ENCODE data around the gene CAPN8.

Gene CAPN8

GRCh38 chr1:223665592-223666312, at the start of gene CAPN8:
Gene CAPN8, minus strand, starts transcription at chr1:223665701. Its CDS starts 55 bp downstream, at chr1:223665646.
- no peaks in the 10 kb centered on the region for H3K27me3 ChIP-seq (ENCODE audit: control insufficient read depth in 2 of 2, insufficient read depth in 2 of 2, low read length in 2 of 2)
- peak within 1 kb of the TSS in 1 of 2 donors; percentile 3 for H3K9ac ChIP-seq (ENCODE audit: low read depth in 1 of 2, low read length in 2 of 2)
- peaks cover 13 to 34% of the 10 kb centered on the region in 2 donors for H3K4me1 ChIP-seq (ENCODE audit: control insufficient read depth in 2 of 2, insufficient read depth in 2 of 2, low read length in 2 of 2)
- no peaks in the 10 kb centered on the region for H3K36me3 ChIP-seq (ENCODE audit: control insufficient read depth in 2 of 2, insufficient read depth in 2 of 2, low read length in 2 of 2)
- peak within 1 kb of the TSS; percentile 67 to 78 for H3K27ac ChIP-seq (ENCODE audit: low read depth in 2 of 2, low read length in 2 of 2)
- H3K4me3 ChIP-seq (ENCODE audit: low read length in 2 of 2), result peak within 1 kb of the TSS; percentile 56 to 64
- no peaks in the 10 kb centered on the region for H3K9me3 ChIP-seq (ENCODE audit: control insufficient read depth in 2 of 2, low read length in 2 of 2)

GRCh38 chr1:223714849-223715603, 49.5 kb upstream of the CAPN8 start:
- peak overlapping the region; percentile 92 to 99 for H3K9ac ChIP-seq (ENCODE audit: low read depth in 1 of 2, low read length in 2 of 2)
- peak overlapping the region; percentile 53 to 94 for H3K4me3 ChIP-seq (ENCODE audit: low read length in 2 of 2)
- H3K9me3 ChIP-seq (ENCODE audit: control insufficient read depth in 2 of 2, low read length in 2 of 2), result no peaks in the 10 kb centered on the region
- H3K4me1 ChIP-seq (ENCODE audit: control insufficient read depth in 2 of 2, insufficient read depth in 2 of 2, low read length in 2 of 2), result peaks cover 69 to 73% of the 10 kb centered on the region in 2 donors
- H3K36me3 ChIP-seq (ENCODE audit: control insufficient read depth in 2 of 2, insufficient read depth in 2 of 2, low read length in 2 of 2), result peaks cover 20 to 25% of the 10 kb centered on the region in 2 donors
- no peaks in the 10 kb centered on the region for H3K27me3 ChIP-seq (ENCODE audit: control insufficient read depth in 2 of 2, insufficient read depth in 2 of 2, low read length in 2 of 2)
- peak overlapping the region; percentile 50 to 59 for H3K27ac ChIP-seq (ENCODE audit: low read depth in 2 of 2, low read length in 2 of 2)

GRCh38 chr1:223714421-223714724, 48.9 kb upstream of the CAPN8 start:
- peaks cover 63 to 66% of the 10 kb centered on the region in 2 donors for H3K4me1 ChIP-seq (ENCODE audit: control insufficient read depth in 2 of 2, insufficient read depth in 2 of 2, low read length in 2 of 2)
- peak overlapping the region; percentile 81 to 94 for H3K4me3 ChIP-seq (ENCODE audit: low read length in 2 of 2)
- no peaks in the 10 kb centered on the region for H3K27me3 ChIP-seq (ENCODE audit: control insufficient read depth in 2 of 2, insufficient read depth in 2 of 2, low read length in 2 of 2)
- H3K27ac ChIP-seq (ENCODE audit: low read depth in 2 of 2, low read length in 2 of 2), result peak overlapping the region in 1 of 2 donors; percentile 99
- H3K36me3 ChIP-seq (ENCODE audit: control insufficient read depth in 2 of 2, insufficient read depth in 2 of 2, low read length in 2 of 2), result peaks cover 17 to 22% of the 10 kb centered on the region in 2 donors
- H3K9ac ChIP-seq (ENCODE audit: low read depth in 1 of 2, low read length in 2 of 2), result peak overlapping the region; percentile 92 to 99
- no peaks in the 10 kb centered on the region for H3K9me3 ChIP-seq (ENCODE audit: control insufficient read depth in 2 of 2, low read length in 2 of 2)

- H3K36me3 ChIP-seq (ENCODE audit: control insufficient read depth in 2 of 2, insufficient read depth in 2 of 2, low read length in 2 of 2), result peaks cover 14 to 19% of the 10 kb centered on the region in 2 donors
- peak overlapping the region; percentile 81 to 94 for H3K4me3 ChIP-seq (ENCODE audit: low read length in 2 of 2)
- H3K9ac ChIP-seq (ENCODE audit: low read depth in 1 of 2, low read length in 2 of 2), result peak overlapping the region; percentile 92 to 99
- no peaks in the 10 kb centered on the region for H3K9me3 ChIP-seq (ENCODE audit: control insufficient read depth in 2 of 2, low read length in 2 of 2)
- H3K27me3 ChIP-seq (ENCODE audit: control insufficient read depth in 2 of 2, insufficient read depth in 2 of 2, low read length in 2 of 2), result no peaks in the 10 kb centered on the region
- peak overlapping the region; percentile 98 to 99 for H3K27ac ChIP-seq (ENCODE audit: low read depth in 2 of 2, low read length in 2 of 2)
- H3K4me1 ChIP-seq (ENCODE audit: control insufficient read depth in 2 of 2, insufficient read depth in 2 of 2, low read length in 2 of 2), result peaks cover 61 to 62% of the 10 kb centered on the region in 2 donors
These were observed 48.3 kb upstream of the CAPN8 start for GRCh38 chr1:223713546-223714420.

- H3K4me1 ChIP-seq (ENCODE audit: control insufficient read depth in 2 of 2, insufficient read depth in 2 of 2, low read length in 2 of 2), result peaks cover 58 to 59% of the 10 kb centered on the region in 2 donors
- H3K27ac ChIP-seq (ENCODE audit: low read depth in 2 of 2, low read length in 2 of 2), result peak overlapping the region; percentile 98 to 99
These were observed 47.5 kb upstream of the CAPN8 start for GRCh38 chr1:223712850-223713474.

GRCh38 chr1:223712194-223712849, 46.8 kb upstream of the CAPN8 start, which contains the start of gene CAPN2:
Gene CAPN2, plus strand, starts transcription at chr1:223712539. Its CDS starts 102 bp downstream, at chr1:223712641.
- Histone ChIP-seq H3K36me3 (ENCODE audit: control insufficient read depth in 2 of 2, insufficient read depth in 2 of 2, low read length in 2 of 2) (peaks cover 4 to 5% of the 10 kb centered on the region in 2 donors), H3K4me3 (ENCODE audit: low read length in 2 of 2) (peak within 1 kb of the TSS; percentile 81 to 94), H3K9ac (ENCODE audit: low read depth in 1 of 2, low read length in 2 of 2) (peak within 1 kb of the TSS; percentile 92 to 99), H3K4me1 (ENCODE audit: control insufficient read depth in 2 of 2, insufficient read depth in 2 of 2, low read length in 2 of 2) (peaks cover 57 to 60% of the 10 kb centered on the region in 2 donors), H3K27me3 (ENCODE audit: control insufficient read depth in 2 of 2, insufficient read depth in 2 of 2, low read length in 2 of 2) (no peaks in the 10 kb centered on the region), H3K27ac (ENCODE audit: low read depth in 2 of 2, low read length in 2 of 2) (peak within 1 kb of the TSS; percentile 98 to 99), H3K9me3 (ENCODE audit: control insufficient read depth in 2 of 2, low read length in 2 of 2) (no peaks in the 10 kb centered on the region)

More at GRCh38 chr1:223712850-223713474, 47.5 kb upstream of the CAPN8 start:
- peak overlapping the region; percentile 92 to 99 for H3K9ac ChIP-seq (ENCODE audit: low read depth in 1 of 2, low read length in 2 of 2)
- peak overlapping the region; percentile 81 to 94 for H3K4me3 ChIP-seq (ENCODE audit: low read length in 2 of 2)
- H3K36me3 ChIP-seq (ENCODE audit: control insufficient read depth in 2 of 2, insufficient read depth in 2 of 2, low read length in 2 of 2), result peaks cover 11% of the 10 kb centered on the region in 2 donors
- H3K27me3 ChIP-seq (ENCODE audit: control insufficient read depth in 2 of 2, insufficient read depth in 2 of 2, low read length in 2 of 2), result no peaks in the 10 kb centered on the region
- no peaks in the 10 kb centered on the region for H3K9me3 ChIP-seq (ENCODE audit: control insufficient read depth in 2 of 2, low read length in 2 of 2)

GRCh38 chr1:223711747-223712193, 46.3 kb upstream of the CAPN8 start:
- Histone ChIP-seq H3K4me1 (ENCODE audit: control insufficient read depth in 2 of 2, insufficient read depth in 2 of 2, low read length in 2 of 2) (peaks cover 52 to 58% of the 10 kb centered on the region in 2 donors), H3K4me3 (ENCODE audit: low read length in 2 of 2) (peak overlapping the region; percentile 77 to 81), H3K27ac (ENCODE audit: low read depth in 2 of 2, low read length in 2 of 2) (peak overlapping the region; percentile 98 to 99)

GRCh38 chr1:223711173-223711572, 45.7 kb upstream of the CAPN8 start:
- Histone ChIP-seq H3K4me1 (ENCODE audit: control insufficient read depth in 2 of 2, insufficient read depth in 2 of 2, low read length in 2 of 2) (peaks cover 46 to 57% of the 10 kb centered on the region in 2 donors), H3K27me3 (ENCODE audit: control insufficient read depth in 2 of 2, insufficient read depth in 2 of 2, low read length in 2 of 2) (no peaks in the 10 kb centered on the region), H3K4me3 (ENCODE audit: low read length in 2 of 2) (no peak overlapping the region), H3K9ac (ENCODE audit: low read depth in 1 of 2, low read length in 2 of 2) (peak overlapping the region in 1 of 2 donors; percentile 48), H3K27ac (ENCODE audit: low read depth in 2 of 2, low read length in 2 of 2) (no peak overlapping the region), H3K9me3 (ENCODE audit: control insufficient read depth in 2 of 2, low read length in 2 of 2) (no peaks in the 10 kb centered on the region), H3K36me3 (ENCODE audit: control insufficient read depth in 2 of 2, insufficient read depth in 2 of 2, low read length in 2 of 2) (peaks cover 0 to 3% of the 10 kb centered on the region in 2 donors)

More at GRCh38 chr1:223711747-223712193, 46.3 kb upstream of the CAPN8 start:
- Histone ChIP-seq H3K9me3 (ENCODE audit: control insufficient read depth in 2 of 2, low read length in 2 of 2) (no peaks in the 10 kb centered on the region), H3K9ac (ENCODE audit: low read depth in 1 of 2, low read length in 2 of 2) (peak overlapping the region; percentile 63 to 99), H3K36me3 (ENCODE audit: control insufficient read depth in 2 of 2, insufficient read depth in 2 of 2, low read length in 2 of 2) (peaks cover 2 to 3% of the 10 kb centered on the region in 2 donors), H3K27me3 (ENCODE audit: control insufficient read depth in 2 of 2, insufficient read depth in 2 of 2, low read length in 2 of 2) (no peaks in the 10 kb centered on the region)
